CD4-positive, alpha-beta T cell treated with Interleukin-2 at 100 ng/mL for 4 hours (primary cell): ENCODE measurements around the gene KDM4C.
"Not testable (repeated sequence)": the region's sequence is repeated elsewhere in the genome, so short reads cannot be mapped to it uniquely, and the experiment has no call there.

Experiments used
- DNase-seq: peaks from one replicate; pipeline ENCODE4 v3.0.0-alpha.2; 2020; ENCODE audit warnings: low spot score

Gene KDM4C

GRCh38 chr9:7172154-7173115 lies 414.7 kb downstream of the KDM4C start:
- DNase-seq: no peak

GRCh38 chr9:7173139-7173538 lies 415.4 kb downstream of the KDM4C start:
- no peak for DNase-seq

- DNase-seq: no peak
These were observed 416.5 kb downstream of the KDM4C start for GRCh38 chr9:7174301-7174700.

GRCh38 chr9:7174884-7175283 lies 417.1 kb downstream of the KDM4C start:
- DNase-seq: no peak

GRCh38 chr9:7176561-7176960 lies 418.8 kb downstream of the KDM4C start:
- DNase-seq: no peak

GRCh38 chr9:7177383-7177782 lies 419.6 kb downstream of the KDM4C start:
- no peak for DNase-seq

GRCh38 chr9:7178729-7179128 lies 421.0 kb downstream of the KDM4C start:
- no peak for DNase-seq

- no peak for DNase-seq
These were observed 422.5 kb downstream of the KDM4C start for GRCh38 chr9:7180247-7180646.

- not testable (repeated sequence) for DNase-seq
These were observed 425.4 kb downstream of the KDM4C start for GRCh38 chr9:7183139-7183538.

- no peak for DNase-seq
These were observed 427.8 kb downstream of the KDM4C start for GRCh38 chr9:7185612-7186011.

GRCh38 chr9:7186175-7186574 lies 428.4 kb downstream of the KDM4C start:
- DNase-seq: no peak

- no peak for DNase-seq
These were observed 434.5 kb downstream of the KDM4C start for GRCh38 chr9:7192266-7192665.

GRCh38 chr9:7195526-7195925 lies 437.8 kb downstream of the KDM4C start:
- no peak for DNase-seq

GRCh38 chr9:7196467-7196866 lies 438.7 kb downstream of the KDM4C start:
- DNase-seq: no peak

- DNase-seq: no peak
These were observed 443.4 kb downstream of the KDM4C start for GRCh38 chr9:7201196-7201595.

- DNase-seq: no peak
These were observed 448.0 kb downstream of the KDM4C start for GRCh38 chr9:7205806-7206205.

- DNase-seq: no peak
These were observed 448.5 kb downstream of the KDM4C start for GRCh38 chr9:7206221-7206758.

GRCh38 chr9:7209016-7209715 lies 451.4 kb downstream of the KDM4C start:
- DNase-seq: no peak

- no peak for DNase-seq
These were observed 452.2 kb downstream of the KDM4C start for GRCh38 chr9:7209990-7210389.

- DNase-seq: no peak
These were observed 453.3 kb downstream of the KDM4C start for GRCh38 chr9:7210854-7211637.

- DNase-seq: no peak
These were observed 453.9 kb downstream of the KDM4C start for GRCh38 chr9:7211657-7212056.

- DNase-seq: no peak
These were observed 454.3 kb downstream of the KDM4C start for GRCh38 chr9:7212101-7212500.
